Fibroblast of skin of back (primary cell): ENCODE measurements around the gene COPZ2.

Experiments used
- DNase-seq: peaks from one replicate; pipeline ENCODE4 v3.0.0-alpha.2; 2013

The COPZ2 gene

DNA sequence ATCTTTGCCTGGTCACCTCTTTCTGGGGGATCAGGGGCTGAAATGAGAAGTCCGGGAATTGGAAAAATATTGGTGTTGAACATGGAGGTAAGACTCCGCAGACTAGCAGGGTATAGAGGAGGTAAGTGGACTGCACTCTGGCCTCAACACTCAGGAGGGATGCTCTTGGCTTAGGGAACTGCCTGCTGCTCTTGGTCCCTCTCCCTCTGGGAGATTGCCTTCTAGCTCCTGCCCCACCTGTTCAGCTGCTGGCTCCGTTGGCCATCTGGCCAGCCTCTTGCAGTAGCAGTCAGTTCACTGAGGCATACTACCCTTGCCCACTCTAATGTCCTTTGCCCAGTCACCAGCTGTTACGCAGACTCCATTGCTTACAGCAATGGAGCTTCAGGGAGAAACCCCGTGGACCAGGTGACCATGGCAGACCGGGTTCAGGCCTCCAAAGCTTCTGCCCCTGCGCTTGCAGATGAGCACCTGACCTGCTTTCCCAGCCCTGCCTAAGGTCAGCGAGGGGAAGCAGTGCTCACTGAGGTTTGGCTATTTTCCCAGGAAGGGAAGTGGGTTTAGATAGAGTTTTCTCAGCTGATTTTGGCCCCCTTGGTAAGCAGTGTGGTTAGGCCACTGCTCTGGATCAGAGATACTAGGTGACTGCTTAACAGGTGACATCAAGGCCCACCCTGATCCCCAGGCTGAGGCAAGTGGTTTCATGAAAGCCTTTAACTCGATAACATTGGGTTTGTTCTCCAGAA, 54.8 kb downstream of the COPZ2 start:
- no peak for DNase-seq

DNA sequence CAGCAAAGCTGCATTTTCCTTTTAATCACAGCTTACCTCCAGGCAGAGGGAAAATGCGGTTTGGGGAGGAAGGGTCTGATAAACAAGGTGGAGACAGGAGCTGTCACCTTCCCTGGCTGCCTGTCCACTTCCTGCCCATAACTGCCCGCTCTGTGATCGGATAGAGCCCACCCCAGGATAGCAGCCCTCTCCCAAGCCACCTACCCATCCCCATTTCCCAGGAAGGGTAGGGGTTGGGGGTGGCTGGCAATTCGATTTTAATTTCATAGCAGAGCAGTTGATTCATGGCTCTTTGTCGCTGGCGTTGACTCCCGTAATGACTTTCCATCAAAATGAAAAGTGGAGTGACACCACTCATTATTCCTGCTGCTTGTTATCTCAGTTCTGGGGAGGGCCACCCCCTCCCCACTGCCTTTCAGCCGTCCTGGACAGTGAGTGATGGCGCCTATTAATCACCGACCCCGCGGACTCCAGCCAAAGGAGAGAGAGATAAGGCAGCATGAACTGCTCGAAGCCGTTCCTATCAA, 55.4 kb downstream of the COPZ2 start:
- DNase-seq, result no peak

GRCh38 chr17:47981462-47981861, 56.1 kb downstream of the COPZ2 start:
- DNase-seq, result no peak

- no peak for DNase-seq
Measured at GRCh38 chr17:47980541-47980940, 57.1 kb downstream of the COPZ2 start.

- DNase-seq, result peak; percentile 55
Measured at GRCh38 chr17:47978324-47978723, 59.3 kb downstream of the COPZ2 start.
